ENCODE measurements around the gene EDAR.

Gene EDAR

GRCh38 chr2:108911807-108912628 lies 77.0 kb downstream of the EDAR start:
- in situ Hi-C loops (cut with HindIII; ENCODE audit: low sequenced_read_pairs) = no loop called here

GRCh38 chr2:108911401-108911800 lies 77.6 kb downstream of the EDAR start:
- in situ Hi-C loops (cut with HindIII; ENCODE audit: low sequenced_read_pairs) = no loop called here

- in situ Hi-C loops (cut with HindIII; ENCODE audit: low sequenced_read_pairs) = no loop called here
These were observed 78.3 kb downstream of the EDAR start for GRCh38 chr2:108910541-108911396.

- in situ Hi-C loops (cut with HindIII; ENCODE audit: low sequenced_read_pairs) = no loop called here
These were observed 79.0 kb downstream of the EDAR start for GRCh38 chr2:108910011-108910431.

GRCh38 chr2:108909275-108909823 lies 79.7 kb downstream of the EDAR start:
- in situ Hi-C loops (cut with HindIII; ENCODE audit: low sequenced_read_pairs) = no loop called here

- in situ Hi-C loops (cut with HindIII; ENCODE audit: low sequenced_read_pairs) = no loop called here
These were observed 80.3 kb downstream of the EDAR start for GRCh38 chr2:108908713-108909070.

- in situ Hi-C loops (cut with HindIII; ENCODE audit: low sequenced_read_pairs) = no loop called here
These were observed 81.0 kb downstream of the EDAR start for GRCh38 chr2:108907822-108908712.

- in situ Hi-C loops (cut with HindIII; ENCODE audit: low sequenced_read_pairs) = no loop called here
These were observed 82.5 kb downstream of the EDAR start for GRCh38 chr2:108906403-108907077.

- in situ Hi-C loops (cut with HindIII; ENCODE audit: low sequenced_read_pairs) = no loop called here
These were observed 83.1 kb downstream of the EDAR start for GRCh38 chr2:108905906-108906305.

- in situ Hi-C loops (cut with HindIII; ENCODE audit: low sequenced_read_pairs) = no loop called here
These were observed 83.8 kb downstream of the EDAR start for GRCh38 chr2:108905176-108905575.

GRCh38 chr2:108904680-108905079 lies 84.3 kb downstream of the EDAR start:
- in situ Hi-C loops (cut with HindIII; ENCODE audit: low sequenced_read_pairs) = no loop called here

- in situ Hi-C loops (cut with HindIII; ENCODE audit: low sequenced_read_pairs) = no loop called here
These were observed 90.5 kb downstream of the EDAR start for GRCh38 chr2:108898315-108899082.

GRCh38 chr2:108896741-108897140 lies 92.3 kb downstream of the EDAR start:
- in situ Hi-C loops (cut with HindIII; ENCODE audit: low sequenced_read_pairs) = no loop called here

GRCh38 chr2:108895188-108895587 lies 93.8 kb downstream of the EDAR start:
- in situ Hi-C loops (cut with HindIII; ENCODE audit: low sequenced_read_pairs) = no loop called here

- in situ Hi-C loops (cut with HindIII; ENCODE audit: low sequenced_read_pairs) = no loop called here
These were observed 94.3 kb downstream of the EDAR start for GRCh38 chr2:108894766-108895165.

- in situ Hi-C loops (cut with HindIII; ENCODE audit: low sequenced_read_pairs) = no loop called here
These were observed 95.7 kb downstream of the EDAR start for GRCh38 chr2:108893277-108893676.

GRCh38 chr2:108889907-108890306 lies 99.1 kb downstream of the EDAR start:
- in situ Hi-C loops (cut with HindIII; ENCODE audit: low sequenced_read_pairs) = no loop called here

- in situ Hi-C loops (cut with HindIII; ENCODE audit: low sequenced_read_pairs) = no loop called here
These were observed 104.4 kb downstream of the EDAR start for GRCh38 chr2:108884619-108885018.

GRCh38 chr2:108878276-108878675 lies 110.7 kb downstream of the EDAR start:
- in situ Hi-C loops (cut with HindIII; ENCODE audit: low sequenced_read_pairs) = no loop called here
